NCI-H2107 treated with DMSO at 0.1 percent for 48 hours (cell line): ENCODE data around the gene SPARC.

ENCODE experiments used
- DNase-seq: peaks from one replicate; lab custom pipeline; 2025; ENCODE audit not compliant: unreplicated experiment; lab: John Stamatoyannopoulos, UW

SPARC gene

DNA sequence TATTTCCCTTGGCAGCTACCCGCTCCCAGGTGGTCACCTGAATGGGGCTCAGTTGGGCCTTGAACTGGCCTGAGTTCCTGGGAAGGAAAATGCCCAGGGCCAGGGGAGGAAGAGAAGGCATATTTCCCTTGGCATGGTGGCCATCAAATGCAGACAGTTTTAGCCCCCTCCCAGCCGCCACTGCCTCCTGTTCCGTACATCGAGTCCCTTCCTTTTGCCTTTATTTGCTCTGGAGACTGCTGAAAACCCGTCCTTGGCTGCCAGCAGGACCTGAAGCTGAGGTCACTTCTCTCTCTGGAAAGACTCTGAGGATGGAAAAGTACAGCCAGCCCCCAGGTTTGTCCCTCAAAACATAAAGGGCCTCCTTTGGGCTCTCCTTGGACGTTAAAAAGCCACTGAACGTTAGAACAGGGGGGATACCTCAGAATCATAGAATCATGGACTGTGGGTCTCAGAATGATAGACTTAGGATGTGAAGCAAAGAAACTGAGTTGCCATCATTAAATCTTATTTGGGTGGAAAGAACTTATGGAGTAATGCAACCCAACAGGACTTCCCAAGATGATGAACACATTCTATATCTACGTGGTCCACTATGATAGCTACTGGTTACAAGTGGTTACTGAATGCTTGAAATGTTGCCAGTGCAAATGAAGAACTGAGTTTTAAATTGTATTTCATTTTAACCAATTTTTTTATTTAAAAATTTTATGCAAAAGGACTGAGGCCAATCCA is 7.1 kb downstream of the SPARC start:
- DNase-seq = no peak

DNA sequence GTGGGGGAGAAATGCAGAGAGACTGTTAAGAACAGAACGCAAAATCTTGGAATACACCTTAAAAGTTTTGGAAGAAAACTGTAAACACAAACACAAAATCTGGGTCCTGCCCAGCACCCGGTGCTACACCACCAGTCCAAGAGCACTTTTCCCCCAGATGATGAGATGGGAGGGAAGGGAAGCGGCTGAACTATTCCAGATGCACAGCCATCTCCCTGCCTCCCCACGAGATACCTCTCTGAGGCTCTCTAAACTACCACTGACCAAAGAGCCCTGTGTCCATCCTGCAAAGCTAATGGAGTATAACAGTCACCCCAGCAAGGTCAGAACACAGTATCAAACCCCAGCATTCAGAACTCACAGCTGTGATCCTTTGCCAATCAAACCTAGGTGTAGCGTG is 8.0 kb downstream of the SPARC start:
- DNase-seq = no peak

DNA sequence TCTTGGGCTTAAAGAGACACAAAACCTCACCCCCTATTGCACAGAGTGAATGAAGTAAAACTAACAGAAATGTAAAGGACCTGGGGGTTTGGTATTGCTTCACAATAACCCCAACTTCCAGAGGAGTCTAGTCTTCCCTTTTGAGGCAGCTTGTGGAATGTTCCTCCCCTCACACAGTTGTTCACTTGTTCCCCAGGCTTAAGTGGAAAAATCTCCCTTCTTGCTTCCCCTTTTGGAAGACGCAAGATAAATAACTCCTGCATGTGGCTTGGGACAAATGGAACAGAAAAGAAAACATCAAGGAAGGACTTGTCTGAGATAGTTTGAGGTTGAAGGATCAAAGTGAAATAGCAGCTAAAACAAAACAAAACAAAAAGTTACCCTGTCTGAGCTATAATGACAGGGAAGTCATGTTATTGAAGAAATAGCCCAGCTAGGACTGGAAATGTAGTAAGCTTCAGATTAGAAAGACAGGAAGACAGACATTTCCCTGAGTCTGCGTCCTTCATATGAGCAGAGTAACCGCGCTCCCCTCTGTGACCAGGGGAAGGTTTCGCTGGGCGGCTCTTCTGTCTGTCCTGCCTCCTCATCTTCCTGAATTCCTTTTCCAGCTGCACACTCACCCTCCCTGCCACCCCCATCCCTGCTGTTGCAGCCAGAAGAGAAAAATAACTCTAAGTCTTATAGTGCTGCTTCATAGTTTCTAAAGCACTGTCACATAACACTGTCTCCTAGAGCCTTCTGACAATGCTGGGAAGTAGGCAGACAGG is 8.8 kb downstream of the SPARC start:
- DNase-seq = no peak

DNA sequence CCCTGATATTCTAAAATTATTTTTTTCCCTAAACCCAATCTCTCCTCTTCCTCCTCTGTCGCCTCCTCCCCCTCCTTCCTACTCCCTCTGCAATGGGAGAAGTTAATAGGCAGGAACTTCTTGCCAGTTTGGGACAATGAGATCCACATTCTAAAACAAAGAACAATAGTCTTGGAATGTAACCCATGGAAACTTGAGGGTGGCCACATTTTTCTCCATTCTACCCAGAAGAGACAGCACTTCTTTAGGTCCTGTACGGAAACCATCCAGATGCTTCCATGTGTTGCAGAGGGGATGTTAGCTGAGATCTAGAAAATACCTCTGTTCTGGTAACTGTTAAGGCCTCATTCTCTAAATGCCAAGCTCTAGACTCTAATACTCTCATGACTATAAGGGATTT is 10.0 kb downstream of the SPARC start:
- no peak for DNase-seq

DNA sequence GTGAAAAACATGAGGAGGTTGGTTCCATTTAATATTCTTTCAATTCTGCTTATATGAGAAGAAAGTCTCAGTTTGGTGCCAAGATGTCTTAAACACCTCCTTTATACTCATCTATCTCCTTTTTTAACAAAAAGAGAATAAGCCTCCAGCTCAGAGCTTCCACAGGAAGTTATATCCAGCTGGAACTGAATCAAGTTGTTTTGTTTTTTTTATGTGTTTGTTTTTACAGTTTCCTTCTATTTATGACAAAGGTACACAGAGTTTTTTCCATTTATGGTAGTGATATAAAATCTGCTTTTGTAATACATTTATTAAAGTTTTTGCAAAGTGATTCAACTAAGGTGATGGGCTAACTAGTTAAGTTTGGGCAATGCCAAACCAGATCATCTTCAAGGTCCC is 10.4 kb downstream of the SPARC start:
- no peak for DNase-seq

DNA sequence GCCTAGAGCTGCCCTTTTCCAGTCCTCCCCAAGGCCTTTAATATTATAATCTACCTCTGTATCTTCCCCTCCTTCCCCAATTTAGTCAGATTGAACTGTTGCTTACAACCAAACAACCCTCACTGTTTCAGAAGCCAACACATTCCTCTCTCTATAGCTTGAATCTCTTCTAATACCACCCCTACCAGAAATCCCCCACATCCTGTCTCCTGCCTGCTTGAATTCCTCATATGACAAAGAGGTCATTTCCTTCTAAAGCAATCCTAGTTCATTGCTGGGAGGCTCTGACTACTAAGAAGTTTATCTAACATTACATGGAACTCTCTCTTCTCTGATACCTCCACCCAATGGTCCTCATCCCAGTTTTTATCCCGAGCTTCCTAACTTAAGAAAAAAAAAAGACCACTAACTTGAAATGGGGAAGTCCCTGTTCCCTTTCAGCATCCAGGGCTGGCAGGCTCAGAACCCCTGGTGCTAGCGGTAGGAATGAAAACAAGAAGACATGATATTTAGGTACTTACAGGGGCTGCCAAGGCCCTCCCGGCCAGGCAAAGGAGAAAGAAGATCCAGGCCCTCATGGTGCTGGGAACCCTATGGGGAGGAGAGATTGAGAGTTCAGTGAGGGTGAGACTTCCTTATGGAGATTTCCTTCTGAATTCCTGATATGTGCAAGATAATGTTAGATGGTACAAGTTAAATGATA is 11.0 kb downstream of the SPARC start:
- DNase-seq = no peak

DNA sequence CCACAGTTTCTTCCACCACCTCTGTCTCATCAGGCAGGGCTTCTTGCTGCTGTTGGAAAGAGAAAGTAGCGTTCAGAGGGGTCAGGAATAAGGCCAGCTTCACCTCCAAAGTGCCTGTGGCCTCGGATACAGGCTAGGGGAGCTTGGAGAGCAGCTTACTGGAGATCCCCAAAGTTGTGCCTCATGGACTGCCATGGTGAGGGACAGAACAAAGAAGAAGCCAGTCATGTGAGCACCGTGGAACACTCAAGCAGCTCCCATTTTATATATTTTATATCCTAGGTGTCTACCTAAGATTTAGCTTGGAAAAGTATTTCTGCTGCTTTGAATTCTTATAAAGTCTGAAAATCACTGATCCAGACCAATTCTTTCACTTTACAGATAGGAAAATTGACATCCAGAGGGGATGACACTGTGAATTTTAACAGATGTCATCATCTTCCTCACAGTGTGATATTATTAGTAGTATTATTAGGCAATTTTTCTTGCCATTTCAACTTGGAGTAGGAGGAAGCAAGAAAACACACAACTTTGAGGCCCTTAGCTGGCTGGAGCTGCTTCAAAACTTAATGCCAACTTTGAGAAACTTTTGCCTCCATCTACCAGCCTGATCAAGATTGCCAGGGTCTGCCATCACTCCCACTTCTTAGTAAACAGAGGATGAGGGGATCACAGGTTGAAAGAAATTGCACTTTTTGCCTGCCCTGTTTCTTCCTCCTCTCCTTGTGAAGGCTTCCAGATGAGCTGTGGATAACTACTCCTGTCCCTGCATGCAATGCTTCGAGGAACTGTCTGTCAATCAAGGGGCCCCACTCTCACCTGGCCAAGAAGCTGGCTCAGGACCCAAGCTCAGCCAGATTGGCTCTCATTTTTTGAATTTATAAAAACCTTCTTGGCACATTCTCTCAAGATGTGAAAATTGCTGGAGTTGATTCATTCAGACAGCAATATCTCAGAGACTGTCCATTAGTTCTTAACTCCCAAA is 11.8 kb downstream of the SPARC start:
- DNase-seq = no peak

DNA sequence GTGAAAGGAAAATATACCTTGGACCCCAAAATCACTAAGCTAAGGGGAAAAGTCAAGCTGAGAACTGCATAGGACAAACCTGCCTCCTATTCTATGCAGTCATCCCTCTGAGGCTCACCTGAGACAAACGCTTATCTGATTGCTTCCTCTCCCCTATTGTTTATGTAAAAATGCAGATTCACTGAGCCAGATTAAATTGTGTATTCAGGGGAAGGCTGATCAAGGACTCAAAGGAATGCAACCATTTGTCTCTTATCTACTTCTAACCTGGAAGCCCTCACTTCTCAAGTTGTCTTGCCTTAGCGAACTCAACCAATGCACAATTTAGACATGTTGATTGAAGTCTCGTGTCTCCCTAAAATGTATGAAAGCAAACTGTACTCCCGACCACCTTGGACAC is 13.3 kb downstream of the SPARC start:
- no peak for DNase-seq

DNA sequence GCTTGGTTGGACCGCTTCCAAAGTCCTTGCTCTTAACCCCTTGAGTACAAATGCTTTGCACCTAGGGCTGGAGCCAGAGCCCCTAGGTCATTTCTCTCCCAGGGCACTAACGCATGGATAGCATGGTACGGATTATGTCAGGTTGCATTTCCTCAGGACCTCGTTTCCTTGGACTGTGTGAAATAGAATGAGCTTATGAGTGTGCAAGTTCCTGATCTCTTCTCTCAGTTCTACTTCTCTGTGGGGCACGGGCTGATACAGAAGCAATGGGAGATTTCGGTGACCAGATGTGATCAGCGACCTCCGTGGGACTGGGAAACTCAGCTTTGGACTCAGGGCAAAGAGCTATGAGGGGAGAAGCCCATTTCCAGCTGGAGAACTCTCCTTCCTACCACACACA is 14.2 kb downstream of the SPARC start:
- no peak for DNase-seq

DNA sequence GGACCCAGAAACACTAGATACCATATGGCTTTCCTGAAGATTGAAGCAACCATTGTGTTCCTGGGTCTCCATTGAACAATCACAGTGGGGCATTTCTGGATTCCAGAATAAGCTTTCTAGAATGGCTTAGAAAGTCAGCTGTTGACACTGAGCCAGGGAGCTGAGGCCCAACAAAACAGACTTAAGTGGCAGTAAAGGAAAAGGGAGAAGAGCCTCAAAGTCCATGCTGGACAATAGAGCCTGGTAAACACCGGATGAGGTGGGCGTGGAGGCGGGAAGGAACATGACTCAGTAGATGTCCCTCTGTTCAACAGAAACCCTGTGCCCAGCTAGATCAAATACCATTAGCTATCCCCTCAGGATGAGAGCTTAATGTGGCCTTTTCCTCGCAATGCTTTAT is 14.8 kb downstream of the SPARC start:
- DNase-seq = no peak

DNA sequence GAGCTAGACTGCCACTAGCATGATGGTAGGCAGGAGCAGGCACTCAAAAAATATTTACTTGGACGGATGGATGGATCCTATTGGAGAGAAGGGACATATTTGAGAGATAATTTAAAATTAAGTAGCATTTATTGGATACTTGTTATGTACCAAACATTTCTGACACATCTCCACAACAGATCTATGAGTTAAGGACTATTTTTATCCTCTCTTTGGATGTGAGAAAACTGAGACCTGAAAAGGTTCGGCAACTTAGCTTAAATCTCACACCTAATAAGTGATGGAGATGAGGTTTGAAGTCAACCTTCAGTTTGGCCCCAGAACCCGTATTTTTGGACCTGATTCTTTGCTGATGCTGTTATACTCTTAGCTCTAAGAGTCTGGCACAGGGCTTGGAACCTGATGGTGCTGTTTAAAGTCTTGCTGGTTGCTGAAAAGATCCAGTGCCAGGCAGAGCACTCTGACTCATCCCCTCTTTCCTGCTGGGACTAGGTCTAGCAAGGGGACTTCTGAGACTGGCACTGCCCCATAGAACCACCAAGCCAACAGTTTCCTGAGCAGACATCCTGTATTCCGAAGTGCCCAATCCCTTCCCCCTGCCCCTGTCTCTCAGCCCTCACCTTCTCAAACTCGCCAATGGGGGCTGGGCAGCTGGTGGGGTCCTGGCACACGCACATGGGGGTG is 15.6 kb downstream of the SPARC start:
- DNase-seq = no peak

DNA sequence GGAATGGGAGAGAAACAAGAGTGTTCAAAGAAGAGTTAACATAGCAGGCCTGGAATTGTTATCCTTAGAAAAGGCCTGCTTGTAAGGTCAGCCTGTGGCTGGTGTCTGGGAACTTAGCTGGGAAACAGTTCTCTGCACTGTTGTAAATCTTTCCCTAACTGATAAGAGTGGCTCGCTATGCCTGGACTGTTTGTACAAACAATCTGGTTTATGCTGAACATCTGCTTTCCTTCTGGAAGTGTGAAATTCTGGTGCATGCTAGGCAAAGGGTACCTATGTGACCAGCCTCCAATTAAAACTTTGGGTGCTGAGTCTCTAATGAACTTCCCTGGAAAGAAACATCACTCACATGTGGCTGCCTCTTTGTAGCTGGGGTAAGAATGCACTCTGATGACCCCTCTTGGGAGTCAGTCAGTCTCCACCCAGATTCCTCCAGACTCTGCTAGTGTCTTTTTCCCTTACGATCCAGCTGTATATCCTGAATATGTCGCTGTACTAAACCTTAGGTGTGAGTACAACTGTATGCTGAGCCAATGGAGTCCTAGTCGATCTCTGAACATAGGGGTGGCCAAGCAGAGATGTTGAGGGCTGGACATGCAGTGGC is 16.5 kb downstream of the SPARC start:
- no peak for DNase-seq

DNA sequence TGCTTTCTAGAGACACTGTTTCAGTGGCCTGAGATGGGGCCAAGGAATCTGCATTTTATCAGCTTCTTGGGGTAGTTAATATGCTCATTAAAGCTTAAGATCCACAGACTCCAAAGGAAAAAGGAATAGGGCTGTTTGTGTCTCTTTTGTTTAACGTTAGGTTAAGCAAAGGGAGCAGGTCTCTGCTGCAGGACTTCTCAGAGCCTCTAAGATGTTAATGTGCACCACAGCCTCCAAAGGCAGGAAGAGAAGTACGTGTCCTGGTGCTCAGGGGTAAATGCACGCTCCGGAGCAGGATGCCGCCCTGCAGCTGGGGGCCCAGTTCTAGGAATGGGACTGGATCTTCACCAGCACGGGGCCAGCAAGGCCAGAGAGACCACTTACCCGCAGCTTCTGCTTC is 19.6 kb downstream of the SPARC start:
- DNase-seq = no peak

DNA sequence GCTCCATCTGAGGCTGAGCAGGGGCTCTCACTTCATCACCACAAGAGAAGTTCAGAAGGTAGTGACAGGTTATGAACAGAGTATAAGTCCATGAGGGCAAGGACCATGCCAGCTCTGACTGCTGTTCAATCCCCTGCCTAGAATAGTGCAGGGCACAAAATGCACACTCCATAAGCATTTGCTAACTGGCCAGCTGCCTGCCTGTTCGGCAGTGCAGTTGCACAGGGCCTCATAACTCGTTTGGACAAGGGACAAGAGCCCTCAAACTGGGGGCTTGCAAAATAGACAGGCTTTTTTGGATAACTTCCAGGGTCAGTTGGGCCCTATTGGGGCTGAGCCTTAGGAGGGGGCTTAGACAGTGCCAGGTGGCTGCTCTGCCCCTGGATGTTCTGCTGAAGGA is 21.1 kb downstream of the SPARC start:
- DNase-seq = no peak

DNA sequence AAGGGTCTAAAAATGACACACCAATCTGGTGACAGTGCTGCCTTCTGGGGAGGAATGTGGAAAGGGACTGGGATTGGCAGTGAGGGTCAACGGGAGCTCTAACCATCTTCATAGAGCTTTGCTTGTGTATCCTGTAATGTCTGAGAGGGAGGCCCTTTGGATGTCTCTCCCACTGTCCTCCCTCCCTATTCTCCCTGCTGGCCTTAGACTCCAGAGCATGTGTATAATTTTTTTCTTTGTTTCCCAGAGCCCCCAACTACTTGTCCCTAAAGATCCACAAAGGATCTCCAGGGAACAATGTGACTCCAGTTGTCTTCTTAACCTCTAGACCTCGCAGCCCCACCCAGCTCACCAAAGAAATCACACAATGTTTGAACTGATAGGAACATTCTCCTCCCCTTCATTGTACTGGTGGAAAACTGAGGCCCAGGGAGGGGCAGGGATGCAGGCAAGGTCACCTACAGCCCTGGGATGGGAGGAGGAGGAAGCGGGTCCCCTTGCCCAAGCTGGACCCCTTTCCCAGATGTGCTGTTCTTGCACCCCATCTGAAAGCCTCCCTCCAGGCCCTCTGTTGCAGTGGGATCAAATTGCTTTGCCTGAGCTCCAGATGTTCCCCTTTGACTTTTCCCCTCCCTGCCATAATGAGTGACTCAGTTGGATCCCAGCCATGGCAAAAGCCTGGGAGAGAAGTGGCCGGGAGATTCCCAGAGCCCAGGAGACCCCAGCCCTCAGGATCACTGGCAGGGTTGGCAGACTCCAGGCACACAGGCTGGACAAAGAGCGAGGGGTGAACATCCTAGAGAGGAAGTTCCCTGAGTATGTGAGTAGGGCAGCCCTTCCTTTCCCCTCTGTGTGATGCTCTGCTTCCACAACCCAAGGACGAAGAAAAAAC is 21.8 kb downstream of the SPARC start:
- no peak for DNase-seq

DNA sequence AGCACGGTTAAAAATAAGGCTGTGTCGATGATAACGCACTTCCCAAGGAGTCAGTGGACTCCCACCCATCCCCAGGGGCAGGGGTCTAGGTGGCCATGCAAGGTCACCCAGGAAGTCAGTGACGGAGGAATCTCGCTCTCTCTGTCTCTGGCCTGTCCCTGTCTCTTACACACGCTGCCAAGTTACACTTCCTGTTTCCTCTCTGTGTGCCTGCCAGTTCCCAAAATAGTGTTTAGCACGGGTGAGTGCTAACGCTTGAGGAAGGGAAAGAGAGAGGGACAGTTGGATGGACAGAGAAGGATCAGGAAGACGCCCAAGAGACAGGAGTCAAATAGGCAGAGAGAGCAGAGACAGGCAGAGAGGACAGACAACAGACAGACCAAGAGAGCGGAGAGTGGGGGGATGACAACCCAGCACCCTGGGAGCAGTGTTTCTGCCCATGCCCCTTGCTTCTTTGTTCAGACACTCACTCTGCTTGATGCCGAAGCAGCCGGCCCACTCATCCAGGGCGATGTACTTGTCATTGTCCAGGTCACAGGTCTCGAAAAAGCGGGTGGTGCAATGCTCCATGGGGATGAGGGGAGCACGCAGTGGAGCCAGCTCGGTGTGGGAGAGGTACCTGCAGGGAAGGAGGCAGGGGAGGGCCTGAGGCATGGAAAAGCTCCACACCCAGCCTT is 23.0 kb downstream of the SPARC start:
- no peak for DNase-seq

DNA sequence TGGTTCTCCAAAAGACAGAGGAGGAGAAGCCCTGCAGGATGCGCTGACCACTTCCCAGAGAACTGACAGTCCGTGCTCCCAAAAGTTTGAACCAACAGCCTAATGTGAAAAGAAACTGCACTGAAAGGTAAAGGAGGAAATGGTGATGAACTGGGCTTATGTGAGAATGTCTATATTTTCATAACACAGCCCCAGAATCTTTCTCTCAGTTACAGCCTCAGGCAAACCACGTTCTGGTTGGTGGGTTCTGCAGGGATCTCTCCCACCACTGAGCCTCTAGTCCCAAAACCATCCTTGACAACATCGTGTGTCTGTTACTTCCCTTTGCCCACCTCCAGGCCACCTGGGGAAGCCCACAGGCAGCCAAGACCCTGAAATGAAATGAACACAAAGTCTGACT is 23.9 kb downstream of the SPARC start:
- DNase-seq = no peak

DNA sequence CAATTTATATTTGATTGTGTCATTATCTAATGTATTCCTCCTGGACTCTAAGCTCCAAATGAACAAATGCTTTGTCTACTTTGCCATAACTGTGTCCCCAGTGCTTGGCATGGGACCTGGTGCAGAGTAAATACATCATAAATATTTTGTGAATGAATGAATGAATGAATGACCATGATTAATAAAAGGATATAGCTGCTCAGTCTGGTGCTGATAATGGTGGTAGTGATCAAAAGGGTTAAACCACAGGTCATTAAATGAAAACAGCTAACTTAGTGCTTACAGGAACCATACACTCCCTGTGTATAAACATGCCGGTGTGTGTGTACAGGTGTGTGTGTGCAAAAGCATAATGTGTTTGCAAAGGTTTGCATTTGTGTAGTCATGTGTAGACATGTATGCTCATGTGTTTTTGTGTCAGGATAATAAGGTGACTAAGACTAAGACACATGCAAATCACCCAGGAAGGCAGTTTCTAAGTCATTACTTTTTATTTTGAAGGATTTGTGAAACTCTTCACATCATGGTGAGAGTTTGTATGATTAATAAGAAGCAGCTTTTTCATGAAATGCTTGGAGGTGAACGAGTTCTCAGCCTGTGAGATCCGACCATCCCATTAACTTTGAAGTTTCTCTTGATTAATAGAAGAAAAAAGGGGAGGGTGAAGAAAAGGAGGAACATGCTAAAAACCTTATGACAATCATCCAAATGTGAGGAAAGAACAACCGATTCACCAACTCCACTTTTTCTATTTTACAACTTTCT is 24.6 kb downstream of the SPARC start:
- no peak for DNase-seq
